ENCODE results near the gene SLC17A7. TPM values are rescaled to one million over a fixed set of nuclear protein-coding genes. Genes with fewer than 3 reads are reported as not detected.

Gene SLC17A7
- under 0.01 and 0.05 TPM in 2 replicates for total RNA-seq

DNA sequence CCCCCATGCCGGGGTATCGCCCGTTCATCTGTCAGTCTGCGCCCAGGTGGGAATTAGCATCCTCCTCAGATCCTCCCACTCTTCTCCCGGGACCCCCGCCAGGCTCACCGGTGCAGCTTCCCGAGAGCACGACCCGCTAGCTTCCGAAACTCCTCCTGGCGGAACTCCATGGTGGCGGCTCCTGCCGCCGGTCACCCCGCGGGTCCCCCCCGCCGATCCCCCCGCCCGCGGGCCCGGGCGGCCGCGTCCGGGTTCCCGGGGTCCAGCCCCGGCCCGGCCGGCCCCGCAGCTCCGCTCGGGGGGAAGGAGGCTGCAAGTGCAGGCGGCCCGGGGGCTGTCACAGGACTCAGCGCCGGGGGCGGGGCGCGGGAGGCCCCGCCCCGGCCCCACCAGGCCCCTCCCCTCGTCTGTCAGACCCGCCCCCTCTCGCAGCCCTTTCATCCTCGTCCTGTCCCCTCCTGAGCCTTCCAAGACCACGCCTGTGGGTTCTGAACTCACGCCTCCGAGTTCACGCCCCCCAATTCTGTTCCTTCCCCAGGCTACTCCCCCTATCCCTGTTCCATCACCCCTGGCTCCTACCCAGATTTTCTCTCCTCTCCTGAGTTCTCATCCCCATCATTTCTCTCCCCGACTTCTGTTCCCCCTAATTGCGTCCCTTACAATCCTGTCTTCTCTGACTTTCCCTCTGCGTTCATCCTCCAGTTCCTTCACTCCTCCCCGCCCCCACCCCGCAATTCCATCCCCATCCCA lies at the start of gene SLC17A7:
SLC17A7 (minus strand) TSS at position 318 of the 750 bp plus-strand sequence; CDS start at position 170, 148 bp downstream.

DNA sequence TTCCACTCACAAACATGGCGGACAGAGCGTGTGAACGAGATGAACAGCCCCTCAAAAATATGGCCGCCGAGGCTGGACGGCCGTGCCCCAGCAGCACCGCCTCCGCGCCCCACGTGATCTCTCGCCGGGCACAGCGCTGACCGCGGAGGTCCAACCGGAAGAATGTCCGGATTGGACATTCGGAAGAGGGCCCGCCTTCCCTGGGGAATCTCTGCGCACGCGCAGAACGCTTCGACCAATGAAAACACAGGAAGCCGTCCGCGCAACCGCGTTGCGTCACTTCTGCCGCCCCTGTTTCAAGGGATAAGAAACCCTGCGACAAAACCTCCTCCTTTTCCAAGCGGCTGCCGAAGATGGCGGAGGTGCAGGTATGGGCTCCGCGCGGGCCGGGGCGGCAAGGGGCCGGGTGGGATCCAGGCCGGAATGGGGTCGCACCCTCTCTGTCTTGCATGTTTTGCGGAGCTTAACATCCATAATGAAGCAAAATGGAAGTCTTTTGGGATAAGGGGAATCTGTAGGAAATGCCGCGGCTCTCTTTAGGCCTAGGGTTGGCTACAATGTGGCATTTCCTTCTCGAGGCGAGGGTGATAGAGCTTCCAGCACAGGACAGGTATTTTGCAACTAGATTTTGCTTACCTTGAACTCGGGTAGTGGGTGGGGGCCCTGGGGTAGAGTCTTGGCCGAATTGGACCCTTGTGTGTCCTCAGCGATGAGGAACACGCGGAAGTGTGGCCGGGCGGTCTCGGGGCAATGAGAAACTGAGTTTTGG lies 46.1 kb upstream of the SLC17A7 start, which contains the start of gene RPL13A:
RPL13A (plus strand) TSS at position 332 of the 769 bp plus-strand sequence; CDS start at position 354, 22 bp downstream.

DNA sequence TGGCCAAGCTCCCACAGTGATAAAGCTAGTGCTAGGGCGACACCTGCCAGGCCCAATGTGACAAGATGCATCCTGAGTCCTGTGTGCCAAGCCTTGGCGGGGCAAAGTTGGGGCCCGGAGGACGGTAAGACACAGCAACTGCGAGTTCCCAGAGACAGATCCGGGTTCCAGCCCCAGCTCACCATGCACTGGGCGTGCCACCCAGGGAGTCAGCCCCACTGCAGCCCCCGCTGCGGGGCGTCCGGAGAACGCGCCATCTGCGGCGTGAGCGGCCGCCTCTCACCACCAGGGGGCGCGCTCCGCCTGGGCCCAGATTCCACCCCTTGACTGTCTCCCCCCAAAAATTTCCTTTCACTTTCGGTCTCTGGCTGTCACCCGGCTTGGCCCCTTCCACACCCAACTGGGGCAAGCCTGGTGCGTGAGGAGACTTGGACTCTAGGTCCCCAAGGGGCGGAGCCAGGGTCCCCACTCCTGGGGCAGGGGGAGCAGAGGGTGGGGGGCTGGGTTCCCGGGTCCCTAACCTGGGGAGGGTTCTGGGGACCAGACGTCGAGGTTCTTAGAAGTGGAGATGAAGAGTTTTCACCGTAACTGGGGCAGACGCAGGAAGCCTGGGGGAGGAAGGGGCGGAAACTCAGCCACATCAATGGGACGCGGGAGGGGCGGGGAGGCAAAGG lies 32.7 kb upstream of the SLC17A7 start, which contains the start of gene FLT3LG:
FLT3LG (plus strand) TSS at position 348 of the 674 bp plus-strand sequence. CDS start 425 bp downstream, outside the sequence.

DNA sequence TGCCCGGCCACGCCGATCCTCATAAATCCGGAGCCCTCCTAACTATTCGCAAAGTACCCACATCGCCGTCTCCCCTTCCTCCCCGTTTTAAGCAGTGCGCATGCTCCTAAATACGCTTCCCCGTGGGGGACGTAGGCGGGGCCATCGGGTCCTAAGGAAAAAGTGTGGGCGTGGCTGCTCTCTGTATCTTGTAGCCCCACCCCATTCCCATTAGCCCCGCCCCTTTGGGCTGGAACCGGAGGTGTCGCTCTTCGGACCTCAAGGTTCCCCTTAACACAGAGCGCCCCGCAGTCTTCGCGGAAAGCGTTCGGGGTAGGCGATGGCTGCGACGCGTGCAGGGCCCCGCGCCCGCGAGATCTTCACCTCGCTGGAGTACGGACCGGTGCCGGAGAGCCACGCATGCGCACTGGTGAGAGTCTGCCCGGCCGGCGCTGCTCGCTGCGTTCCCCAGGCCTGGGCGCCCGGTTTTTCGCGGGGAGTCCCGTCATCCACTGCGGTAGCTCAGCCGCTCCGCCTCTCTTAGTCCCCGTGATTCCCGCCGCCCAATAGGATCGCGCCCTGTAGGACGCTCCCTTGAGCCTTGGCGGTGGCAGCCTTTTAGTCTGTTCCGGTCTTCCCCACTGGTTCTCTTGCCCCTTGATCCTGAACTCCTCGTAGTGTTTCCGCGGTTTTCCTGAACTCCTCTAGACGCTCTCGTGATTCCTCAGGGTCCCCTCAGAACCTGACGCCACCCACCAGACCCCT lies 11.9 kb upstream of the SLC17A7 start, which contains the start of gene ALDH16A1:
ALDH16A1 (plus strand) TSS at position 213 of the 744 bp plus-strand sequence; CDS start at position 320, 107 bp downstream.

DNA sequence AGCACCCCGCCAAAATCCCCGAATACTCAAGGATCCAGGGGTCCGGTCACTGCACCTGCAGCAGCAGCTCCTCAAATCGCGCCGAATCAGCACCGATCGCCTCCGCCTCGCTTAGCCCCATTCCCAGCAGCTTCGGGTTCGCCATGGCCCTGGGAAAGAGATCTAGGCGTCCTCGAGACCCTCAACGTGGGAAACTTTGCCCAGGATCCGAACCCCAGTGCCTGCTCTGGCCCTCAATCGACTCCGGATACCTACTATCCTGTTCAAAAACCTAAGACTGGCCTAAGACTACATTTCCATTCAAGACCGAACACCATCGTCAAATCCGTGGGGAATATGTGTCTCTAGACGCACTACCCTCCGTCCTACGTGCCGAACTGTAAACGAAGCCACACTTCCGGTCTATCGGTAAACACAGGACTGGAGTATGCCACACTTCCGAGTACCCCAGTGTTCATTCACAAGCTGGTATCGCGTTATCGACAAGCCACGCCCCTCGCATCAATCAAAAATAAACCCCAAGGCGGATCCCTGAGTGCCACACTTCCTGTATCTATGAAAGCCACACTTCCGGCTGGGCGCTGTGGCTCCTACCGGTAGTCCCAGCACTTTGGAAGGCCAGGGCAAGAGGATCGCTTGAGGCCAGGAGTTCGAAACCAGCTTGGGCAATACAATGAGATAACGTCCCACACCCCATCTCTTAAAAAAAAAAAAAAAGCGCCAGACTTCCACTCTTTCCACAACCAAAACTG lies 10.3 kb upstream of the SLC17A7 start, which contains the start of gene PIH1D1:
PIH1D1 (minus strand) TSS at position 385 of the 752 bp plus-strand sequence; CDS start at position 145, 240 bp downstream.

DNA sequence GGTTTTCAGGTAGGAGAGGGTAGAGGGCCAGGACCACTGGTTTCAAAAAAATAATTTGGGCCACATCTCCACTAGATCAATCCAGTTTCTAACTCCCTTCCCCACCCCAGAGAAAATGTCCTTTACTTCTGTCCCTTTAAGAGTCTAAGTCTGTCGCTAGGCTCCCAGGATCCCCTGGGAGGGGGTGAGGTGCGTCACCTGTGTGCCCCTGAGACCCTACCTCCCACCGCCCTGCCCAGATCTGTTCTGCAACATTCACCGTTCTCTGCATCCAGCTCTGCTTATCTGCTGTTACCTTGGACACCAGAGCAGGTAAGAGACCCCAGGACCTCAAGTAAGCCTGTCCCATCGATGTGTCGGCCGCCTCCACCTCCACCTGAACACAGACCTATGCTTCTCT lies 16.1 kb downstream of the SLC17A7 start, which contains the start of gene GFY:
GFY (plus strand) TSS at position 211 of the 400 bp plus-strand sequence. CDS start 1,043 bp downstream, outside the sequence.

DNA sequence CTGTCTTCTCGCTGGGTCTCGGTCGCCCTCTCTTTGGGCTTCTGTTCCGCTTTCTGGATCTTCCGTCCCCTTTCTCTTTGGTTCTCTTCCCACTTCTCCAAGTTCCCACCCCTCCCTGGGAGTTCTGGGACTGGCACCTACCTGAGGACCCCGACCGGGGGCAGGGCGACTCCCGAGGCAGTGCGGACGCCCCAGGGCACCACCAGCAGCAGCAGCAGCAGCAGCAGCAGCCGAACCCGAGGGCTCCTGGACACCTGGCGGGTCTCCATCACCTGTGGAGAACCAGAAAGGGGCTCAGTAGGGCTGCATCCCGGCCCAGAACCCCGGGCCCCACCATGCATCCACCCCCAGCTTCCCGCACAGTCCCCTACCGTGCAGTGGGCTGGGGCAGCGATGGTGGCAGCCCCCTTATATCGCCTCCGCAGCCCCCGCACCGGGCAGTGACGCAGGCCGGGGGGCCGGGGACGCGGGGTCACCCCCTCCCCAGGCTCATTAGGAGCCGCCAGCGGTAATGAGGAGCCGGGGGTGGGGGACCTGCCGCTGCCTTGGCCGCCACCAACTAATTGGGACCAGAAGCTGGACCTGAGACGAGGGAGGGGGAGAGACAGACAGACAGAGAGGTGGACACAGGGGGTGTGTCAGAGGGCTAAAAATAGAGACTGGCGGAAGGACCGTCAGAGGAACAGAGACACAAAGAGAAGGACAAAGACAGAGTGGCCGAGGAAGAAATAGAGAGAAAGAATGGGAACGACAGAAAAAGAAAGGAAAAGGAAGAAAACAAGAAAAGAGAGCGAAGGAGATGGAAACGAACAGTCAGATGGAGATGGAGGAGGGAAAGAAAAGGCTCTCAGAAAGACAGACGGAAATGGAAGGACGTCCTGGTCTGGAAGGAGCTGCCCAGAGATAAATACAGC lies 18.0 kb downstream of the SLC17A7 start, which contains the start of gene PTH2:
PTH2 (minus strand) TSS at position 371 of the 914 bp plus-strand sequence; CDS start at position 269, 102 bp downstream.

DNA sequence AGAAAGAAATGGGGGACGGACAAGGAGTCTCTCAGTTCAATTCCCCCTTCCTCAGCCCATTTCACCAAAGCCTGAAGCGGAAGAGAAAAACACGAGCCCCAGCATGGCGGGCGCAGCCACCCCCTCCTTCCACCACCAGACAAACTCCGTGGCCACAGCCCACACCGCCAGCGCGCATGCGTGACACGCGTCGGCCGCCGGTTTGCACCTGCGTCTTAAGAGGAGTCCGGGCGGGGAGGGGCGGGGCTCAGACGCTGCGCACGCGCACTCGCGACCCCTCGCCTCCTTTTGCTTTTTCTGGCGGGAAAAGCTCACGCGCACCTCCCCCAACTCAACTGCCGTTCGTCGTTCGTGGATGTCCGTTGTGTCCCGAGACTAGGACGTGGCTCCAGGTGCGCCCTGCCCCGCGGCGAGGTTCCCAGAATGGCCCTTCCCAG lies 53.4 kb downstream of the SLC17A7 start, which contains the start of gene KASH5:
KASH5 (plus strand) TSS at position 314 of the 437 bp plus-strand sequence. CDS start 2,635 bp downstream, outside the sequence.

Other genes starting within 250 kb of the SLC17A7 start
- 0.07 and 0.10 TPM in 2 replicates for gene SLC6A16, start 116.3 kb downstream of the SLC17A7 start, total RNA-seq
- gene CD37, start 106.1 kb downstream of the SLC17A7 start, total RNA-seq = not detected in 2 replicates
- 56.6 and 65.2 TPM in 2 replicates for gene TEAD2, start 79.1 kb downstream of the SLC17A7 start, total RNA-seq
- not detected in 2 replicates for gene DKKL1, start 77.7 kb downstream of the SLC17A7 start, total RNA-seq
- not detected in 2 replicates for gene KASH5, start 53.3 kb downstream of the SLC17A7 start, total RNA-seq
- gene PTH2, start 18.1 kb downstream of the SLC17A7 start, total RNA-seq = not detected in 2 replicates
- gene GFY, start 16.1 kb downstream of the SLC17A7 start, total RNA-seq = not detected in 2 replicates
- gene PIH1D1, start 10.3 kb upstream of the SLC17A7 start, total RNA-seq = 82.1 and 96.8 TPM in 2 replicates
- gene ALDH16A1, start 11.7 kb upstream of the SLC17A7 start, total RNA-seq = 51.6 and 62.2 TPM in 2 replicates
- 6.1 and 7.9 TPM in 2 replicates for gene FLT3LG, start 32.7 kb upstream of the SLC17A7 start, total RNA-seq
- gene RPL13A, start 46.1 kb upstream of the SLC17A7 start, total RNA-seq = 1,790 and 1,858 TPM in 2 replicates
- gene RPS11, start 54.9 kb upstream of the SLC17A7 start, total RNA-seq = 3,468 and 3,616 TPM in 2 replicates
- 60.6 and 63.8 TPM in 2 replicates for gene FCGRT, start 71.1 kb upstream of the SLC17A7 start, total RNA-seq
- gene RCN3, start 86.5 kb upstream of the SLC17A7 start, total RNA-seq = 26.5 and 34.0 TPM in 2 replicates
- 104 and 111 TPM in 2 replicates for gene NOSIP, start 139.0 kb upstream of the SLC17A7 start, total RNA-seq
- 1.1 and 3.3 TPM in 2 replicates for gene PRRG2, start 139.8 kb upstream of the SLC17A7 start, total RNA-seq
- 6.5 and 8.2 TPM in 2 replicates for gene PRR12, start 149.7 kb upstream of the SLC17A7 start, total RNA-seq
- 79.1 and 97.7 TPM in 2 replicates for gene RRAS, start 198.6 kb upstream of the SLC17A7 start, total RNA-seq
- 33.2 and 36.7 TPM in 2 replicates for gene SCAF1, start 200.7 kb upstream of the SLC17A7 start, total RNA-seq
- 46.5 and 55.2 TPM in 2 replicates for gene IRF3, start 224.3 kb upstream of the SLC17A7 start, total RNA-seq
- 33.2 TPM in 2 replicates for gene BCL2L12, start 224.4 kb upstream of the SLC17A7 start, total RNA-seq
- 329 and 369 TPM in 2 replicates for gene PRMT1, start 235.7 kb upstream of the SLC17A7 start, total RNA-seq
- 0.33 and 0.49 TPM in 2 replicates for gene ADM5, start 248.1 kb upstream of the SLC17A7 start, total RNA-seq
- gene CPT1C, start 249.6 kb upstream of the SLC17A7 start, total RNA-seq = 11.9 and 12.3 TPM in 2 replicates